Osteoblast (primary cell): ENCODE measurements around the gene STX16. TPM values are rescaled to one million over a fixed set of nuclear protein-coding genes. Genes with fewer than 3 reads are reported as not detected.
A peak's percentile ranks its signal among the peaks of the same experiment; 100 is the strongest.

Experiments
- DNase-seq: peaks from one replicate; pipeline ENCODE4 v3.0.0; 2011; ENCODE audit warnings: low spot score, mixed read lengths; ENCODE audit not compliant: insufficient read length; ENCODE audit errors: missing footprints
- H2AFZ ChIP-seq: 2 replicates; pipeline ENCODE4 v1.6.0; 2011; ENCODE audit warnings: mild to moderate bottlenecking, low read length
- H3K27ac ChIP-seq: 2 replicates; pipeline ENCODE4 v1.5.1; 2011; ENCODE audit warnings: mild to moderate bottlenecking, low read depth, low read length, moderate library complexity
- H3K27me3 ChIP-seq: 2 replicates; pipeline ENCODE4 v1.6.0; 2012; ENCODE audit warnings: mild to moderate bottlenecking, control low read depth, inconsistent platforms, low read length, moderate library complexity; ENCODE audit not compliant: insufficient read depth
- H3K36me3 ChIP-seq: 2 replicates; pipeline ENCODE4 v1.5.1; 2011; ENCODE audit warnings: mild to moderate bottlenecking, low read length, control low read depth, moderate library complexity; ENCODE audit not compliant: insufficient read depth
- H3K4me1 ChIP-seq: 2 replicates; pipeline ENCODE4 v1.5.1; 2011; ENCODE audit warnings: mild to moderate bottlenecking, low read length, control low read depth, moderate library complexity; ENCODE audit not compliant: insufficient read depth
- H3K4me2 ChIP-seq: 2 replicates; pipeline ENCODE4 v1.6.0; 2011; ENCODE audit warnings: mild to moderate bottlenecking, low read length; ENCODE audit not compliant: insufficient read depth
- H3K4me3 ChIP-seq: fragments of 200-600 bp; sonication (generic); 3 replicates; pipeline ENCODE4 v1.5.1; 2012; ENCODE audit warnings: mild to moderate bottlenecking, low read length, inconsistent platforms; ENCODE audit not compliant: insufficient read depth
- H3K79me2 ChIP-seq: 2 replicates; pipeline ENCODE4 v1.6.0; 2012; ENCODE audit warnings: mild to moderate bottlenecking, low read length, control low read depth, inconsistent platforms; ENCODE audit not compliant: insufficient read depth
- H3K9me3 ChIP-seq: 2 replicates; pipeline ENCODE4 v1.5.1; 2011; ENCODE audit warnings: low read depth, low read length, control low read depth
- H4K20me1 ChIP-seq: 2 replicates; pipeline ENCODE4 v1.6.0; 2012; ENCODE audit warnings: mild to moderate bottlenecking, low read length, control low read depth; ENCODE audit not compliant: insufficient read depth
- total RNA-seq: library from RNA; depleted of rRNA; stranded (reverse); fragments of >200 nt; gene quantifications from 2 replicates; pipeline ENCODE4 v1.2.3, GENCODE V29; 2012
- TF ChIP-seq, protein P1 (sequence below): IDR thresholded peaks from 2 replicates; pipeline ENCODE4 v1.5.1; 2011; ENCODE audit warnings: mild to moderate bottlenecking, low read depth, low read length, moderate library complexity; ENCODE audit errors: extremely low read depth

STX16 gene
- total RNA-seq, 1 donor, result 28.6 TPM

DNA sequence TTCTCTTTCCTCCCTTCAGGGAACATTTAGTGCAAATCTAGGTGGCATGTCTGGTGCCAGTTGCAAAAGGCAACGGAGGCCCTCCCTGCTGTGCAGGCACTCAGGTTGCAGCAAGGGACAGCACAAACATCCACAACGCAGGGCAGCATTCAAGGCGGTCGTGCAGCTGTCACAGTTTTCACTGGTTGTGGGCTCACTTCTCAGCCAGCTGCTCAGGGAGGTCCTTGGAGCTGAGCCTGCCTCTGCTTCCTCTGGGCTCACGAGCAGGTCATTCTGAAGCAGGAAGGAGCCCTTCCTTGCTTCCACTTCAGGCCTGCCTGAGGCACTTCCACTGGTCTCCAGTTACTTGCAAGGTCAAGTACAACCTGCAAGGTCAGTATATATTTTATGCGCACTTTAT lies 37.8 kb downstream of the STX16 start:
- Histone ChIP-seq H4K20me1 (no peaks in the 10 kb centered on the region), H3K4me1 (peaks cover 20% of the 10 kb centered on the region), H3K4me3 (no peak overlapping the region), H3K79me2 (peaks cover 6% of the 10 kb centered on the region), H3K27ac (no peak overlapping the region), H3K9me3 (no peaks in the 10 kb centered on the region), H3K27me3 (no peaks in the 10 kb centered on the region), H2AFZ (no peak overlapping the region), H3K4me2 (no peak overlapping the region), H3K36me3 (no peaks in the 10 kb centered on the region)
- TF ChIP-seq, protein P1, sequence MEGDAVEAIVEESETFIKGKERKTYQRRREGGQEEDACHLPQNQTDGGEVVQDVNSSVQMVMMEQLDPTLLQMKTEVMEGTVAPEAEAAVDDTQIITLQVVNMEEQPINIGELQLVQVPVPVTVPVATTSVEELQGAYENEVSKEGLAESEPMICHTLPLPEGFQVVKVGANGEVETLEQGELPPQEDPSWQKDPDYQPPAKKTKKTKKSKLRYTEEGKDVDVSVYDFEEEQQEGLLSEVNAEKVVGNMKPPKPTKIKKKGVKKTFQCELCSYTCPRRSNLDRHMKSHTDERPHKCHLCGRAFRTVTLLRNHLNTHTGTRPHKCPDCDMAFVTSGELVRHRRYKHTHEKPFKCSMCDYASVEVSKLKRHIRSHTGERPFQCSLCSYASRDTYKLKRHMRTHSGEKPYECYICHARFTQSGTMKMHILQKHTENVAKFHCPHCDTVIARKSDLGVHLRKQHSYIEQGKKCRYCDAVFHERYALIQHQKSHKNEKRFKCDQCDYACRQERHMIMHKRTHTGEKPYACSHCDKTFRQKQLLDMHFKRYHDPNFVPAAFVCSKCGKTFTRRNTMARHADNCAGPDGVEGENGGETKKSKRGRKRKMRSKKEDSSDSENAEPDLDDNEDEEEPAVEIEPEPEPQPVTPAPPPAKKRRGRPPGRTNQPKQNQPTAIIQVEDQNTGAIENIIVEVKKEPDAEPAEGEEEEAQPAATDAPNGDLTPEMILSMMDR, result no peak
- DNase-seq, result peak; percentile 27

DNA sequence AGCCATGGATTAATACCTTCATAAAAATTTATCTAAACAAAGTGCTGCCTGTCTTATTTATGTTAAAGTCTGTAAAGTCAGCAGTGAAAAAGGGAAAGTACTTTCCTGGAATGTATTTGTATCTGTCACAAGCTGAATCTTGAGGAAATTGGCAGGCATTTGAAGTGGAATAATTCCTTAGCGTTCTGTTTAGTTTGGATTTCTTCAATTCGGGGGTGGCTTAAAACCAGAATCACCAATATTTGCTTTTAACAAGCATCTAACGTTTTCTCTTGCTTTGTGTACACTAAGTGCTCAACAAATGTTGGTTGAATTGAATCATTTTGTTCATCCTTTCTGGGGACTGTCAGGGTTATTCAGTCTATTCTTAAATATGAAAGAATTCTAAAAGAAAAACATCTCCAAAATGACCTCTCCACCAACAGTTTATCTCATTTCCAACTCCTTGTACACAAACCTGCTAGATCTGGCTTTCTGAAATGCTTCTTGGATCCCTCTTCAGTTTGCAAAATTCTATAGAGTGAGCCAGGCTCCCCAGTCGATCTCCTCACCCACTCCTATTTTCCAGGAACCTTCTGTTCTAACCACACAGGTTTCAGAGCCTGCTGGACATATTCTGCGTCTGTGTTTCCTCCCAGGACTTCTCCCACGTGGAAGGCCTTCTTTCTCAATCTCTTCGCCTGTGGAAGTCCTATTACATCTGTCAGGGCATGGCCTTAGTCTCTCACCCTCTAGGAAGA lies 39.5 kb downstream of the STX16 start:
- TF ChIP-seq, protein P1, result no peak
- peak; percentile 88 for DNase-seq

DNA sequence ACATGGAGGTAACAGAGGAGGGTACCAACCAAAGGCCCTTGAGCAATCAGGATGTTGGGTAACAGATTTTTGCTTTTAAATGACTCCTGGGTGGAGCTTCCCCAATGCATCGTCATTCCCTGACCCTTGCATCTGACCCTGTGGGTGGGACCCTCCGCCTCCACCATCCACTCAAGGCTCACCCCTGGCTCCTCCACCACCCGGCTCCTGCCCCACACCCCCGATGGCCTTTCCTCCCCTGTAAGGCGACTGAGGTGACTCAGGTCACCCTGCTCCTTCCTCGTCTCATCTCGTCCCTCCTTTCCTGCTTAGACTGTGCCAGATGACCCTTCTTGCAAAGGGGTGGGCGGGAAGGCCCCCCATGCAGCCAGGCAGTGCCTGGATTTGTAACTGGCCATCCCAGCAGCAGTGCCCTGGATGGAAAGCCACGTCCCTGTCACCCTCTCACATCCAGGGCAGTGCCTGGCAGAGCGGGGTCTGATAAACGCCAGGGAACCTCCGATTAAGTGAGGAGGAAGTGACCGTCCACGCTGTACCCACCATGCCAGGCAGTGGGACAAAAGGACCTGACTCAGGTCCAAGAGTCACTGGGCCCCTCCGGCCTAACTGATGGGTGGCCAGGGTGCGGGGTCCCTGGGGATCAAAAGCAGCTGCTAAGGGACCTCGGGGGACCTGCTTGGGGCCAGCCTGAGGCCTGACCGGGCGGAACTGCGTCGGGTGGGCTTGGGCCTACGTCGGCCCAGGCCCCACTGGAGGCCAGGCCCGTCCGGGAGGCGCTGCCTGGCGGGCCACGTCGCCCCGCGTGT lies 40.9 kb downstream of the STX16 start:
- peak; percentile 69 for DNase-seq
- no peaks in the 10 kb centered on the region for H4K20me1 ChIP-seq
- peaks cover 23% of the 10 kb centered on the region for H3K4me1 ChIP-seq
- H3K9me3 ChIP-seq, result no peaks in the 10 kb centered on the region
- TF ChIP-seq, protein P1, result no peak
- H3K4me3 ChIP-seq, result no peak overlapping the region
- H3K27me3 ChIP-seq, result no peaks in the 10 kb centered on the region
- H3K79me2 ChIP-seq, result peaks cover 18% of the 10 kb centered on the region
- H3K4me2 ChIP-seq, result no peak overlapping the region
- peak overlapping the region; percentile 68 for H3K27ac ChIP-seq
- H2AFZ ChIP-seq, result peak overlapping the region; percentile 77
- peaks cover 8% of the 10 kb centered on the region for H3K36me3 ChIP-seq

More for the DNA sequence above, 39.5 kb downstream of the STX16 start:
- peaks cover 18% of the 10 kb centered on the region for H3K79me2 ChIP-seq
- H3K9me3 ChIP-seq, result no peaks in the 10 kb centered on the region
- H3K36me3 ChIP-seq, result peaks cover 3% of the 10 kb centered on the region
- H2AFZ ChIP-seq, result peak overlapping the region; percentile 53
- H3K27me3 ChIP-seq, result no peaks in the 10 kb centered on the region
- H3K4me3 ChIP-seq, result peak overlapping the region; percentile 8
- H3K27ac ChIP-seq, result peak overlapping the region; percentile 59
- H4K20me1 ChIP-seq, result no peaks in the 10 kb centered on the region
- peak overlapping the region; percentile 41 for H3K4me2 ChIP-seq
- H3K4me1 ChIP-seq, result peaks cover 23% of the 10 kb centered on the region
